H7 (cell line): ENCODE results near the gene ZNF432. TPM values are rescaled to one million over a fixed set of nuclear protein-coding genes. Genes with fewer than 3 reads are reported as not detected.

Experiments
- total RNA-seq: library from RNA; depleted of rRNA; stranded (reverse); fragments of >200 nt; shearing (Covaris generic); gene quantifications from 2 replicates; pipeline ENCODE4 v1.2.3, GENCODE V29; 2014; rRNA removed

The ZNF432 gene
- total RNA-seq, 1 experiment from 2014 or later, result 2.9 TPM

Other genes with a start within 250 kb of the ZNF432 start
- 6.5 and 15.0 TPM in 2 replicates for gene ZNF577, start 160.9 kb downstream of the ZNF432 start, total RNA-seq
- 8.3 and 17.0 TPM in 2 replicates for gene ZNF649, start 143.8 kb downstream of the ZNF432 start, total RNA-seq
- 7.9 and 8.6 TPM in 2 replicates for gene ZNF613, start 121.4 kb downstream of the ZNF432 start, total RNA-seq
- gene ZNF350, start 62.0 kb downstream of the ZNF432 start, total RNA-seq, result 0.15 and 0.28 TPM in 2 replicates
- 0.80 and 1.4 TPM in 2 replicates for gene ZNF615, start 40.6 kb downstream of the ZNF432 start, total RNA-seq
- gene ZNF614, start 20.5 kb downstream of the ZNF432 start, total RNA-seq, result 7.3 and 13.5 TPM in 2 replicates
- gene ZNF841, start 46.9 kb upstream of the ZNF432 start, total RNA-seq, result 4.0 and 4.1 TPM in 2 replicates
- 4.8 and 10.3 TPM in 2 replicates for gene ZNF616, start 91.1 kb upstream of the ZNF432 start, total RNA-seq
- gene ZNF836, start 122.8 kb upstream of the ZNF432 start, total RNA-seq, result 4.7 and 7.5 TPM in 2 replicates
- gene PPP2R1A, start 141.2 kb upstream of the ZNF432 start, total RNA-seq, result 439 and 477 TPM in 2 replicates
- gene ZNF766, start 220.7 kb upstream of the ZNF432 start, total RNA-seq, result 17.0 and 33.1 TPM in 2 replicates
- 10.8 and 17.2 TPM in 2 replicates for gene ZNF480, start 248.3 kb upstream of the ZNF432 start, total RNA-seq